HG03097 (cell line): ENCODE measurements around the gene TK1.

ENCODE experiments used
- ATAC-seq: cut with Tn5 transposase; IDR thresholded peaks from one replicate; pipeline ENCODE4 v1.9.1; 2021; ENCODE audit not compliant: unreplicated experiment, low FRiP score

TK1 gene

DNA sequence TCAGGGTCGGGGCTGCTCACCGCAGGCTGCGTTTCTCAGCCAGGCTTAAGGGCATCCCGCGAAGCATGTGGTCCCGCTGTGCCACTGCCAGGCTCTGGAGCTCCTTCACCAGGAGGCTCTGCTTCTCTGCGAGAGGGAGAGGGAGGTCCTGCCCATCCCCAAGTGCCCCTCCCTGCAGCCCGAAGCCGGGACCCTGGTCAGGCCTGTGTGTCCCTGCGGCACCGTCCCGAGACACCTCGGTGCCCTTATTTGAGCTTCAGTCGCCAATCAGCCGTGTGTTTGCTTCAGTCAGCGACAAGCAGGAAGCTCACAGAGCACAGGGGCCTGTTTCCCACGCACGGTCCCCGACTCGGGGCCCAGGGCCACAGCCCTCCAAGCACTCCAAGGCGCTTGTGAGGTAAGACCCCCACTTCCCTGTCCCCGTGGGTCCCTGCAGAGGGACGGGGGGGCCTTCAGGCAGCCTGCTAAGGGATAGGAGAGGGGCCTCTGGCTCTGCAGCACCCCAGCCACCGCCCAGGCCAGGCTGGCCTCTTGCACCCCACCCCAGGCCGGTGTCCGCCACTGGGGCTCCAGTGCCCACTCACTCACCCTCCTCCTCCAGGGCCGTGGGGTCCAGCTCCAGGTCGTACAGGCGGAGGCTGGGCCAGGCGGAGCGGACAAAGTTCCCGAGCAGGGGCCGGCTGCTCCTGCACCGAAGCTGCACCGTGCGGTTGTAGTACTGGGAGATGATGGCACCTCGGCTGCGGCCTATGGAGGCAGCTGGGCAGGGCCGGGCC is 61.5 kb downstream of the TK1 start:
- no peak for ATAC-seq

- no peak for ATAC-seq
Measured at GRCh38 chr17:78124836-78125137, 62.1 kb downstream of the TK1 start.
